Right cardiac atrium (tissue), 5 donors: ENCODE measurements around the gene ARHGAP12. TPM values are rescaled to one million over a fixed set of nuclear protein-coding genes. Genes with fewer than 3 reads are reported as not detected.

Experiments used
- ATAC-seq, 2 donors: fragments of 200-7000 bp; cut with Tn5 transposase; one replicate each; pipeline versions ENCODE4 v1.8.0 to v1.9.1; 2020; ENCODE audit warnings: moderate library complexity in 2 of 2, mild to moderate bottlenecking in 1 of 2
- DNase-seq, 3 donors: peaks; one replicate each; pipeline ENCODE4 v3.0.0-alpha.2; 2020
- H3K27ac ChIP-seq: one replicate; pipeline ENCODE4 v1.5.1; 2013; ENCODE audit warnings: mild to moderate bottlenecking, low read length, control low read depth, moderate library complexity
- H3K27me3 ChIP-seq: one replicate; pipeline ENCODE4 v1.6.1; 2013; ENCODE audit not compliant: control insufficient read depth, insufficient read depth
- H3K4me1 ChIP-seq: one replicate; pipeline ENCODE4 v1.6.1; 2013; ENCODE audit warnings: low read length; ENCODE audit not compliant: control insufficient read depth, insufficient read depth
- H3K4me3 ChIP-seq: one replicate; pipeline ENCODE4 v1.5.1; 2013; ENCODE audit warnings: low read length, control low read depth
- H3K9me3 ChIP-seq: one replicate; pipeline ENCODE4 v1.6.1; 2013; ENCODE audit warnings: low read length; ENCODE audit not compliant: control insufficient read depth
- WGBS: extraction: QIAGEN DNeasy Blood & Tissue Kit; methylation state at CpG from one replicate; pipeline ENCODE4 v1.1.7; 2013; 5-methylcytosine and 5-hydroxymethylcytosine counted together
- intact Hi-C, 4 donors: fragments of 100-400 bp; cut with DNase I; formaldehyde crosslinking; loops; one replicate each; pipeline versions ENCODE4 v1.11.0 to v1.14.0; 2022 to 2023
- polyA plus RNA-seq: library from polyadenylated mRNA; stranded (reverse); fragments of 200-250 nt; gene quantifications from one replicate; pipeline ENCODE4 v1.2.3, GENCODE V29; 2013
- total RNA-seq, 4 donors: library from RNA; stranded (reverse); fragmentation: NEBNext Ultra II Directional; extraction: Animal tissue kit (Norgen Biotek cat#: 25700); gene quantifications; one replicate each; pipeline ENCODE4 v1.2.1, GENCODE V29; 2021
- donor health status: healthy with polysubstance abuse.
- donor health status: DM: no; HTN: yes; CAD: no.
- donor health status: DM: no; HTN: no; CAD: no.
- donor health status: DM: no; HTN: yes; CAD: no; lungs with severe emphysema.
- donor health status: DM: yes; HTN: yes; CAD: no.

The ARHGAP12 gene
- total and polyA plus RNA-seq, 5 donors = 20.0 to 25.5 (median 24.8) TPM

DNA sequence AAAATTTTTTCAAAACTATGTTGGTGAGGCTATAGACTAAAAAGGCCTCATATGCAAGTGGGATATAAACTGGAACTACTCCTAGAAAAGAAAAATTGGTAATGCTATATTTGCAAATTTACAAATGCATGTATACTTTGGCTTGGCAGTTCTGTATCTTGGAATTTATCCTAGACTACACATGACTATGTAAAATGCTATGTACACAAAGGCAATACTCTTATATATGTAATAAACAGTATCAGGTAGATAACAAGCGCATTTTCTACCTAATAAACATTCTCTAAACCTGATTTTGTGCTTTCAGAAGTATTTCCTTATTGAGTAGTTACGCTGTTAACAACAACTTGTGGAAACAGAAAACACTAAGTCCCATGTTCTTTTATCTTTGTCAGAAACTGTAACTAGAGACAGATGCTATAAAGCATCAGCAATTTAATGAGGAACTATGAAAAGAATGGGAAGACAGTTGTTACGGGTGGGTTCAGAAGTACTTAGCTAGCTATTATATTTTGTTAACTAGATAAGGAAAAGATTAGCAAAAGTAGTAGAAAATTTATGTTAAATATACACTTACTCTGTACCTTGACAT lies 107.8 kb downstream of the ARHGAP12 start:
- DNase-seq (no peak), ATAC-seq (no peak)
- H3K9me3 ChIP-seq = no peaks in the 10 kb centered on the region
- H3K4me1 ChIP-seq = peaks cover 6% of the 10 kb centered on the region
- no peak overlapping the region for H3K4me3 ChIP-seq
- intact Hi-C loops = no loop called here
- H3K27me3 ChIP-seq = no peaks in the 10 kb centered on the region
- WGBS = 94% methylated on average over 3 of the region's 3 CpGs
- H3K27ac ChIP-seq = no peak overlapping the region

DNA sequence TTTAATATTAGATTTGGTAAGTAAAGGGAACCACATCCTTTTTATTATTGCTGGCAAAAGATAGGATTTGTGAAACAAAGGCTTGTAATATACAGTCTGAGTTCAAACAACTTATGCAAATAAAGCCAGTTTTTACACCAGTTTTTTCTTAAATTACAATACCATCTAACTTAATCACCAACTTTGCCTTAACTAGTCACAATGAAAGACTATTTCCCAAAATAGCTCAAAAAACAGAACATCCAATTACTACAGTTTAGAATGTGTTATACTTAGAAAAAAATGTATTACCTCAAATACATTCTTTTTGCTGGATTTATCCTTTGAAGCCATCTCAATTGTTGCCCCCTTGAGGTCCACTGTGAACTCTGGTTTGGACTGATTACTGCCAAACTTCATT lies 108.5 kb downstream of the ARHGAP12 start:
- Histone ChIP-seq H3K9me3 (no peaks in the 10 kb centered on the region), H3K27ac (no peak overlapping the region), H3K4me1 (peaks cover 6% of the 10 kb centered on the region), H3K4me3 (no peak overlapping the region), H3K27me3 (no peaks in the 10 kb centered on the region)
- intact Hi-C loops = no loop called here
- ATAC-seq (no peak), DNase-seq (no peak)

DNA sequence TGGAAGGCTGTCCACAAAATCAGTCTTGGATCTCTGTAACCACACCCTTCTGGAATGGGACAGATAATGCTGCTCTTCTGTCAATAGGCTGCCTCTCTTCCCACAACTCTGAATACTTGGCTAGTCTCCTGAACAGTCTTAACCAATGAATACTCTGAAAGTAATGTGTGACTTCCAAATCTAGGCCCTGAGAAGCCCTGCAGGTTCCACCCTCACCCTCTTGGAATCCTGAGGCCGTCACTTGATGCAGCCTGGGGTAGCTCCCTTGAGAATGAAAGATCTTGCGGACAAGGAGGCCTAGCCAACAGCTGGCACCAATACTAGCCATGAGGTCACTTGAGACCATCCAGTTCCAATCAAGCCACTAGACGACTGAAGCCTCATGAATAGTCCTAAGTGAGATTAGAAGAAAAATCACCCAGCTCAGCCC lies 109.2 kb downstream of the ARHGAP12 start:
- intact Hi-C loops = loop anchor here in 2 of 4 donors (10.0 kb wide), 2 partner anchors 1065 to 1085 kb away; no protein-coding TSS in a partner anchor

DNA sequence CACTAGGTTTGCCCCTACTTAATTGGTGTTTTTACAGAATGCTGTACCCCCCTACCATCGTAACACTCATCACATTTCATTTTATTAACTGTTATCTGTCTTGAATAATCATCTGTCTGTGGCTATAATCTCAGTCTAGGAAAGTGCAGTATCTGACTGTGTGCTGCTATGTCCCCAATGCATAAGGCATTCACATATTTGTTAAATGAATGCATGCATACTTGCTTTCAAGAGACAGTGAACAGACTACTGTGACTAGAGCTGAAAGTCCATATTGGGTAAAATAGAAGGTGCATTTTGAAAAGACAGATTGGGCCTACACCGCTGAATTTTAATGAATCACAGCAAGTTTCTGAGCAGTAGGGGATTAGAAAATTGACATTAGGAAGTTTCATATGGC lies 112.3 kb downstream of the ARHGAP12 start:
- H3K9me3 ChIP-seq = no peaks in the 10 kb centered on the region
- intact Hi-C loops = loop anchor here in 2 of 4 donors (10.0 kb wide), 2 partner anchors 1062 to 1082 kb away; no protein-coding TSS in a partner anchor
- H3K27me3 ChIP-seq = no peaks in the 10 kb centered on the region
- 70% methylated on average over 2 of the region's 2 CpGs for WGBS
- DNase-seq (no peak), ATAC-seq (no peak)
- no peak overlapping the region for H3K27ac ChIP-seq
- no peak overlapping the region for H3K4me3 ChIP-seq
- H3K4me1 ChIP-seq = peaks cover 4% of the 10 kb centered on the region

More for the DNA sequence above, 109.2 kb downstream of the ARHGAP12 start:
- no peak overlapping the region for H3K4me3 ChIP-seq
- H3K27ac ChIP-seq = no peak overlapping the region
- no peaks in the 10 kb centered on the region for H3K9me3 ChIP-seq
- 55% methylated on average over 3 of the region's 3 CpGs for WGBS
- peak; percentile 73 to 78 for ATAC-seq
- DNase-seq = peak; percentile 50 to 75 (median 69)
- H3K27me3 ChIP-seq = no peaks in the 10 kb centered on the region
- peaks cover 6% of the 10 kb centered on the region for H3K4me1 ChIP-seq

DNA sequence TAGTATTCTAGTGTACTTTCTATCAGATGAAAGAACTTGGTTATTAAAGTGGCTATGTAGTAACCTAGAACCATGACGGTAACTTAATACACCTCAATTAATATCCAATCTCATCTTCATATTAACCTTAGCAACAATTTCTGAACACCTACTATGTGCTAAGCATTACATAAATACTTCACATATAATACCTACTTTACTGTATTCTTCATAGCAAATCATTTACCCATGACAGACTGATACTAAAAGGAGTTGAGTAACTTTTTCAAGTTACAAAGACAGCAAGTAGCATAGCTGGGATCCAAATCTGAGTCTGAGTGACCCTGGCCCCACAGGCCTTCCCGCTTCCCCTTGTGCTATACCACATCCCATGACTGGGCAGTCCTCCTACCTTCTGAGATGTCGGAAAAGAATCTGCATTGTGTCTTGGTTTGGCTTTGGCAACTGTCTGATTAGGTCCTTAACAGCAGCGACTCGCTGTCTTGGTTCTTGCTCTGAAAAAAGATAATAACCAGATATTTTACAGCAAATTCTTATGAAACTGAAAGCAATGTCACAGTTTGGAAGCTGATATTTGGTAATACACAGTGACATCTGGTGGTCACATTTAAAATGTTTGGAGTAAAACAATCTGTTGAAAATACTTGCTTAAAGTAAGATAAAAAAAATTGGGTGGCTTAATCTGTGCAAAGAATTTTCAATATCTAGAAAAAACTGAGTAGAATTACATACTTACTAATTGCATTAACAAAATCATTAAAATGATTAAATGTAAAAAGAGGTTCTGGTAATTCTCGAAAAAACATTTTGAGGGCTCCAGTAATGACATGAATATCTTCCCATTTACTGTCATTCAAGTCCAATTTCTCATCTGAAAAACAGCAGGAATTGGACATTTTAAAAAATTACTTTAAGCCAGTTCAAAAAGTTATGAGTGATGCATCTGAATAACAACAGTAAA lies 120.1 kb downstream of the ARHGAP12 start:
- WGBS = 37% methylated on average over 6 of the region's 6 CpGs

DNA sequence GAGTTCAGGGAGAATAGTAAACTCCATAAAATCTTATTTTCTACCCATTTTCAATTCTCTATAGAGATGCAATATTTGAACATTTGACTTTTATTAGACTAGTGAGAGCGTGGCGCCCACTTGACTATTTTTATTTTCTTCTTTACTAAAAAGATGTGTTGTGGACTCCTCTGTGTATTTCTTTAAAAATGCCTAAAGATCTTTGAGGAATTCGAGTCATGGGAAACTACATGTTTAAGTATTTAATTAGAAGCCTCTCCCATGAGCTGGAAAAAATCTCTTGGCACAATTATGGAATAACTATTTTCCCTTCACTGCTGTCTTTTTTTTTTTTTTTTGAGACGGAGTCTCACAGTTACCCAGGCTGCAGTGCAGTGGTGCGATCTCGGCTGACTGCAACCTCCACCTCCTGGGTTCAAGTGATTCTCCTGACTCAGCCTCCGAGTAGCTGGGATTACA lies 124.2 kb downstream of the ARHGAP12 start:
- intact Hi-C loops = loop anchor here (10.0 kb wide), 2 partner anchors 100 to 1050 kb away; no protein-coding TSS in a partner anchor
- H3K27me3 ChIP-seq = no peaks in the 10 kb centered on the region
- 73% methylated on average over 7 of the region's 7 CpGs for WGBS
- DNase-seq (no peak), ATAC-seq (no peak)
- H3K27ac ChIP-seq = no peak overlapping the region
- no peaks in the 10 kb centered on the region for H3K4me1 ChIP-seq
- H3K9me3 ChIP-seq = no peaks in the 10 kb centered on the region
- no peak overlapping the region for H3K4me3 ChIP-seq

More for the DNA sequence above, 120.1 kb downstream of the ARHGAP12 start:
- DNase-seq (peak; percentile 17 to 62 (median 58)), ATAC-seq (peak; percentile 82 to 84)
- Histone ChIP-seq H3K9me3 (no peaks in the 10 kb centered on the region), H3K27ac (peak overlapping the region; percentile 80), H3K4me1 (no peaks in the 10 kb centered on the region), H3K4me3 (peak overlapping the region; percentile 33), H3K27me3 (no peaks in the 10 kb centered on the region)
- intact Hi-C loops = loop anchor here (10.0 kb wide), 2 partner anchors 104 to 1054 kb away; no protein-coding TSS in a partner anchor

DNA sequence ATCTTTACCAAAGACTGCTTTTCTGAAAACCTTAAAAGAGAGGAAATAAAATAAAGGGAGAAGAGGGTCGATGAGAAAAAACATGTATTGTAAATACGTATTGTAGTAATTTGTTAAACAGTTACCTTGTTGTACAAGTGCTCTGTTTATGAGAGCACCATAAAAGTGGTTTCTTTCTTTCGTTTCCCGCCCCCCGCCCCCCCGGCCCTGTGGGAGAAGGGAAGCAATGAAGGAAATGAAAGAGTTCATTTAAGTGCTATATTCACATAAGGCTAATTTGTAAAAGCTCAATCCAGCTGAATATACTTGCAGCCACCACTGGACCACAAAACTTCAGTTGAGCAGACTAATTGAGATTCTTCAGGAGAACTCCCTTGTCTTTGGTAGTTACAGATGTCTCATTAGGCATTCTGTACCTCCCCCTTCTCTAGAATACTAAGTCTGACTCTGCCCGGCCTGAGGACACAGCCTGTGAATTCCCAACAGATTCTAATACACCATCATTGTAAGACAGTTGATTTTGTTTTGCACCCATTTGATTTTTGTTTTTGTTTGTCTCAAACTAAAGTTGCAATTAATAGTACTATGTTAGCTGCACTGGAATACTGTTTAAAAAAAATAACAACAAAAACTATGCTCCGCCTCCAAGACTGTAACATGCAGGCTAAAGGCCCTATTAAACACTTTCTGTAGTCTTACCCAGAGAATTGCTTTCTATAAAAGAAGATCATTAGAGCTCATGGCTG lies 124.9 kb downstream of the ARHGAP12 start:
- H3K4me3 ChIP-seq = no peak overlapping the region
- 60% methylated on average over 8 of the region's 8 CpGs for WGBS
- DNase-seq (no peak), ATAC-seq (no peak)
- no peaks in the 10 kb centered on the region for H3K9me3 ChIP-seq
- H3K4me1 ChIP-seq = no peaks in the 10 kb centered on the region
- intact Hi-C loops = loop anchor here (10.0 kb wide), 2 partner anchors 99 to 1049 kb away; no protein-coding TSS in a partner anchor
- no peak overlapping the region for H3K27ac ChIP-seq
- no peaks in the 10 kb centered on the region for H3K27me3 ChIP-seq

DNA sequence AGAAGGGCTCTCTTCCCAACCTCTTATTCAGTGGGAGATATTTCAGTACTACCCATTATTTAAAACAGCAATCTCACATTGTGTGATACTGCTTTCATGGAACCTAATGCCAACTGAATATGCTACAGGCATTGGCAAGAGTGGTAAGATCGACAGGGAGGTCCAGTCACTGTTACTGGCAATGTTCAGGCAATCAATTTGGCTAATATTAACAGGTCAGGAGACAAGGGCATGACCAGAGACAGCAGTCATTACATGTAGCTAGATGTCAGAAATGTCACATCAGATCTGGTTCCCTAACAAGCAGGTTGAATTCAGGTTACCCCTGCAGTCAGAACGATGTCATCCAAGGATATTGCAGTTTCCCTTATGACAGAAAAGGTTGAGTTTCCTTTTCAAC lies 129.4 kb downstream of the ARHGAP12 start:
- Histone ChIP-seq H3K27me3 (no peaks in the 10 kb centered on the region), H3K9me3 (no peaks in the 10 kb centered on the region), H3K27ac (no peak overlapping the region), H3K4me1 (no peaks in the 10 kb centered on the region), H3K4me3 (no peak overlapping the region)
- 93% methylated on average over 2 of the region's 2 CpGs for WGBS
- no peak for DNase-seq
- ATAC-seq = no peak
- intact Hi-C loops = loop anchor here in 1 of 4 donors (10.0 kb wide), 1 partner anchor 464 kb away; no protein-coding TSS in a partner anchor

DNA sequence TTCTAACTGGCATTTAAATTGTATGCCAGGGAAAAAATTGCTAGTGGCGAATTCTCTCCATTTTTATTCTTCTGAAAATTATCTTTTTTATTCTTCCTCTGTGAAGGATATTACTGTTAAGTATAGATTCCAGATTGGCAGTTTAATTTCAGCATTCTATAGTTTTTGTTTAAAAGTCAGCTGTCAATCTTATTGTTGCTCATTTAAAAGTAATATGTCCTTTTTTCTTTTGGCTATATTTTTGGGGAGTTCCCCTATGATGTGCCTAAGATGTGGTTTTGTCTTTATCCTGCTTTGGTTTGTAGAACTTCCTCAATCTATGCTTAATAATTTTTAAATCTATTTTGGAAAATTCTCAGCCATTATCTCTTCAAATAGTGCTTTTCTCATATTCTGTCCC lies 135.9 kb downstream of the ARHGAP12 start:
- 96% methylated on average over 1 of the region's 1 CpG for WGBS
- no peaks in the 10 kb centered on the region for H3K9me3 ChIP-seq
- H3K27ac ChIP-seq = no peak overlapping the region
- no peak overlapping the region for H3K4me3 ChIP-seq
- ATAC-seq (no peak), DNase-seq (no peak)
- no peaks in the 10 kb centered on the region for H3K27me3 ChIP-seq
- intact Hi-C loops = loop anchor here in 1 of 4 donors (10.0 kb wide), 1 partner anchor 458 kb away; no protein-coding TSS in a partner anchor
- no peaks in the 10 kb centered on the region for H3K4me1 ChIP-seq

DNA sequence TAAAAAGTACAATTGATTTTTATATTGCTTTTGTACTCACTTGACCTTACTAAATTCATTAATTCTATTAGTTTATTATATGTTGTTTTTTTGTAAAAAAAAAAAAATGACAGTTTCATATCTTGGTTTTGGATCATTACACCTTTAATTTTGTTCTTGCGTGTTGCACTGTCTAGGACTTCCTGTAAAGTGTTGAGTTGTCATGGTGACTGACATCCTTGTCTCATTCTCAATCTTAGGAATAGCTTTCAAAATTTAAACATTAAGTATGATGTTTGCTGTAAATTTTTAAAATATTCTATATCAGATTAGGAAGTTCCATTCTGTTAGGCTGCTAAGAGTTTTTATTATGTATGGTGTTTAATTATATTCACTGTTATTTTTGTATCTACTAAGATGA lies 139.1 kb downstream of the ARHGAP12 start:
- WGBS = 60% methylated on average over 1 of the region's 1 CpG
- no peaks in the 10 kb centered on the region for H3K9me3 ChIP-seq
- ATAC-seq (no peak), DNase-seq (no peak)
- H3K27me3 ChIP-seq = no peaks in the 10 kb centered on the region
- H3K4me3 ChIP-seq = no peak overlapping the region
- no peaks in the 10 kb centered on the region for H3K4me1 ChIP-seq
- intact Hi-C loops = no loop called here
- no peak overlapping the region for H3K27ac ChIP-seq
